Pancreas (tissue), 10 donors: ENCODE measurements around the gene CNTFR. TPM values are rescaled to one million over a fixed set of nuclear protein-coding genes. Genes with fewer than 3 reads are reported as not detected.

ENCODE experiments used
- ATAC-seq, 4 donors: fragments of 200-7000 bp; cut with Tn5 transposase; one replicate each; pipeline versions ENCODE4 v1.8.0 to v1.9.1; 2020; ENCODE audit warnings: mild to moderate bottlenecking in 4 of 4, moderate library complexity in 4 of 4
- DNase-seq, 6 donors: peaks; one replicate each; pipeline ENCODE4 v3.0.0-alpha.2; 2020
- FAIRE-seq: peaks from 2 replicates; lab custom pipeline; 2012; peaks lifted over from hg19 to GRCh38; lab: Jason Lieb, UNC
- H3K27ac ChIP-seq, 4 donors: fragments of 200-600 bp; sonication (generic); 1 replicate in 3 of 4; 2 replicates in 1 of 4; pipeline versions ENCODE4 v1.5.0 to v1.8.0; 2020
- H3K27me3 ChIP-seq, 4 donors: fragments of 200-600 bp; one replicate each; pipeline ENCODE4 v1.8.0; 2021
- H3K36me3 ChIP-seq, 3 donors: fragments of 200-600 bp; sonication (generic) in 1 of 3; one replicate each; pipeline versions ENCODE4 v1.5.0 to v1.8.0; 2020 to 2021
- H3K4me1 ChIP-seq, 3 donors: fragments of 200-600 bp; one replicate each; pipeline ENCODE4 v1.8.0; 2021
- H3K4me3 ChIP-seq, 4 donors: fragments of 200-600 bp; sonication (generic) in 2 of 4; one replicate each; pipeline versions ENCODE4 v1.5.0 to v1.8.0; 2020 to 2021
- H3K9me3 ChIP-seq, 4 donors: fragments of 200-600 bp; one replicate each; pipeline ENCODE4 v1.8.0; 2021
- WGBS, 2 donors: extraction: QIAGEN DNeasy Blood & Tissue Kit; methylation state at CpG; one replicate each; pipeline ENCODE4 v1.1.7; 2013; 5-methylcytosine and 5-hydroxymethylcytosine counted together
- intact Hi-C, 3 donors: fragments of 100-400 bp; cut with DNase I; formaldehyde crosslinking; loops; one replicate each; pipeline versions ENCODE4 v1.11.1 to v1.14.2; 2022
- polyA plus RNA-seq, 2 donors: library from polyadenylated mRNA; stranded (reverse); fragments of 200-250 nt; gene quantifications; one replicate each; pipeline ENCODE4 v1.2.3, GENCODE V29; 2013
- total RNA-seq, 6 donors: library from RNA; stranded (reverse); fragmentation: NEBNext Ultra II Directional in 4 of 6; extraction: Animal tissue kit (Norgen Biotek cat#: 25700) in 4 of 6; gene quantifications; one replicate each; pipeline versions ENCODE4 v1.2.1 to v1.2.4, GENCODE V29; 2021 to 2023
- TF ChIP-seq, protein P1 (sequence below), 4 donors: fragments of 200-600 bp; sonication (generic) in 3 of 4; IDR thresholded peaks; one replicate each; pipeline versions ENCODE4 v1.5.0 to v1.8.0; 2021; ENCODE audit warnings: antibody characterized with exemption in 4 of 4
- donor health status: healthy with polysubstance abuse.
- donor health status: DM: no; HTN: no; CAD: no; lungs with moderate emphysema.
- donor health status: DM: no; HTN: no; CAD: no.
- donor health status: control.
- donor health status: control.
- donor health status: Bipolar disorder and iron deficiency.
- donor health status: DM: yes; HTN: yes; CAD: no.
- donor health status: DM: no; HTN: no; CAD: no.
- donor health status: DM: no; HTN: no; CAD: no.
- donor health status: DM: yes; HTN: yes; CAD: no.

Gene CNTFR
- total and polyA plus RNA-seq, 8 donors = 0.12 to 2.6 (median 0.87) TPM; not detected in 1

DNA sequence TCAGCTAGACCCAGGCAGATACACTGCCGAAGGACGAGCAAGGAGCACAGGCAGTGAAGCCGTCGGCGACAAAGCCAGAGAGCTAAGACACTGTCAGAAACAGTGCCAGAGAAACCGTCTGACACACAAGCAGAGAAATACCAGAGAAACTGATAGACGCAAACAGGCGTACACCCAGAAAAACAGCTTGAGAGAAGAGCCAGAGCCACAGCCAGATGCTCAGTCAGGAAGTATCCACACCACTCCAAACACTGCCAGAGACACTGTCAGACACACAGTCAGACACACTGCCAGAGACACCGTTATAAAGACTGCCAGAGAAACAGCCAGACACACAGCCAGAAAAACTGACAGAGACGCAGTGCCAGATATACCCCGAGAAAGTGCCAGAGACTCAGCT is 19.1 kb downstream of the CNTFR start:
- Histone ChIP-seq H3K27me3 (no peaks in the 10 kb centered on the region), H3K4me1 (no peaks in the 10 kb centered on the region), H3K36me3 (no peaks in the 10 kb centered on the region), H3K9me3 (no peaks in the 10 kb centered on the region), H3K4me3 (no peak overlapping the region), H3K27ac (no peak overlapping the region)
- intact Hi-C loops = no loop called here
- TF ChIP-seq, protein P1, sequence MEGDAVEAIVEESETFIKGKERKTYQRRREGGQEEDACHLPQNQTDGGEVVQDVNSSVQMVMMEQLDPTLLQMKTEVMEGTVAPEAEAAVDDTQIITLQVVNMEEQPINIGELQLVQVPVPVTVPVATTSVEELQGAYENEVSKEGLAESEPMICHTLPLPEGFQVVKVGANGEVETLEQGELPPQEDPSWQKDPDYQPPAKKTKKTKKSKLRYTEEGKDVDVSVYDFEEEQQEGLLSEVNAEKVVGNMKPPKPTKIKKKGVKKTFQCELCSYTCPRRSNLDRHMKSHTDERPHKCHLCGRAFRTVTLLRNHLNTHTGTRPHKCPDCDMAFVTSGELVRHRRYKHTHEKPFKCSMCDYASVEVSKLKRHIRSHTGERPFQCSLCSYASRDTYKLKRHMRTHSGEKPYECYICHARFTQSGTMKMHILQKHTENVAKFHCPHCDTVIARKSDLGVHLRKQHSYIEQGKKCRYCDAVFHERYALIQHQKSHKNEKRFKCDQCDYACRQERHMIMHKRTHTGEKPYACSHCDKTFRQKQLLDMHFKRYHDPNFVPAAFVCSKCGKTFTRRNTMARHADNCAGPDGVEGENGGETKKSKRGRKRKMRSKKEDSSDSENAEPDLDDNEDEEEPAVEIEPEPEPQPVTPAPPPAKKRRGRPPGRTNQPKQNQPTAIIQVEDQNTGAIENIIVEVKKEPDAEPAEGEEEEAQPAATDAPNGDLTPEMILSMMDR (IDR thresholded peaks at IDR 0.05) = no peak
- DNase-seq (no peak), ATAC-seq (no peak), FAIRE-seq (no peak)
- 67 to 79% methylated on average over 11 of the region's 11 CpGs for WGBS, 2 donors

DNA sequence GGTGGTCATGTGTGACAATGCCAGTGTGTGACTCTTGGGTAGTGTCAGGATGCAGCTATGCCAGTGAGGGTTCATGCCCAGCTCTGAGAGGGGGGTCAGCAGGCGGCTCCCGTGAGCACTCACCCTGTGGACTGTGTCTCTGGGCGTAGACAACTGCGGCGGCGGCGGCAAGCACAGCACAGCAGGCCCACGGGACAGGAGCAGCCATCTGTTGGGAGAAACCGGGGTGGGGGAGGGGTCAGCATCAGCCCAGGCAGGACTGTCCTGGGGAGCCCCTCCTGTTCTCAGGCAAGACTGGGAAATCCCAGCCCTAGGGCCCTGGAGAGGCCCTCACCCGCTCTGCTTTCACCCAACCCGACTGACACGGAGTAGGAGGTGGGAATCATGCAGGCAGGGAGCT is 20.8 kb downstream of the CNTFR start:
- Histone ChIP-seq H3K4me1 (no peaks in the 10 kb centered on the region), H3K36me3 (no peaks in the 10 kb centered on the region), H3K27me3 (no peaks in the 10 kb centered on the region), H3K9me3 (no peaks in the 10 kb centered on the region), H3K4me3 (no peak overlapping the region), H3K27ac (no peak overlapping the region)
- WGBS, 2 donors = 66 to 68% methylated on average over 12 of the region's 12 CpGs
- intact Hi-C loops = no loop called here
- DNase-seq = peak in 1 of 6 donors; percentile 36
- TF ChIP-seq, protein P1 (IDR thresholded peaks at IDR 0.05) = no peak
- no peak for FAIRE-seq
- ATAC-seq = no peak

DNA sequence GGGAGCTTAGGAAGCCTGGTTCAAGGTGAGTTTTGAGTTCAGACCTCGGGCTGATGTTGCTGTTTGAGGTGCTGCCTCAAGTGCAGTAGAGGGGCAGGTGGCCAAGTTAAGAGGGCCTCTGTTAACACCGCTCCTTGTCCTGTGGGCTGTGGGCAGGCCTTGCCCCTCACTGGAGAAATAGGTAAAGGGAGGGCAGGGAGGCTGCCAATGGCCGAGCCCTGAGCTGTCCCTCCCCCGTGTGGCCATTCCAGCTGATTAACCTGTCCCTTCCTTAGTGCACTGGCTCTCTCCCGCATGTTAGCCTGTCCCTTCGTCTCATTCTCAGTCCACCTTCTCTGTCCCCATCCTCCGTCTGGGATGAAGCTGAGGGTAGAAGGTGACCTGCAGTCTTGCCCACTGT is 21.4 kb downstream of the CNTFR start:
- ATAC-seq = no peak
- H3K27me3 ChIP-seq = no peaks in the 10 kb centered on the region
- no peaks in the 10 kb centered on the region for H3K36me3 ChIP-seq
- no peak for DNase-seq
- WGBS, 2 donors = 56 to 65% methylated on average over 7 of the region's 7 CpGs
- no peaks in the 10 kb centered on the region for H3K9me3 ChIP-seq
- no peak overlapping the region for H3K4me3 ChIP-seq
- intact Hi-C loops = no loop called here
- FAIRE-seq = no peak
- H3K27ac ChIP-seq = no peak overlapping the region
- TF ChIP-seq, protein P1 (IDR thresholded peaks at IDR 0.05) = no peak
- no peaks in the 10 kb centered on the region for H3K4me1 ChIP-seq

DNA sequence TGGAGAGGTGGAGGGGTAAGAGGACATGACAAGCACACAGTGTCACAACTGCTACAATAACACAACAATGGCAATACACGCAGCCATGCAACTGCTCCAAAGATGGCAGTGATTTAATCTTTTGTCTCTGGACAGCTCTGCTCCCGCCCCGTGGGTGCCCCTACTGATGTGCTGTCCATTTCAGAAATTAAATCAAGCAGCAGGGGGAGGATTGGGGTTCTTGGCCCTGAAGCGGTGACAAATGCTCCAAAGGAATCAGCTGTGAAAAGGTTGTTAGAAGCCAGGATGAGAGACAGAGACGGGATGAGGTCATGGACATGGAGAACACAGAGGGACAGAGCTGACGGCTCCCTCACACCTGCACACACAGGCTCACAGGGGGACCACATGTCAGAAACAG is 22.6 kb downstream of the CNTFR start:
- 69 to 74% methylated on average over 6 of the region's 6 CpGs for WGBS, 2 donors
- H3K27me3 ChIP-seq = no peaks in the 10 kb centered on the region
- H3K27ac ChIP-seq = no peak overlapping the region
- FAIRE-seq (no peak), ATAC-seq (no peak), DNase-seq (peak in 1 of 6 donors; percentile 18)
- H3K9me3 ChIP-seq = no peaks in the 10 kb centered on the region
- no peaks in the 10 kb centered on the region for H3K36me3 ChIP-seq
- TF ChIP-seq, protein P1 (IDR thresholded peaks at IDR 0.05) = no peak
- intact Hi-C loops = no loop called here
- H3K4me3 ChIP-seq = no peak overlapping the region
- no peaks in the 10 kb centered on the region for H3K4me1 ChIP-seq

DNA sequence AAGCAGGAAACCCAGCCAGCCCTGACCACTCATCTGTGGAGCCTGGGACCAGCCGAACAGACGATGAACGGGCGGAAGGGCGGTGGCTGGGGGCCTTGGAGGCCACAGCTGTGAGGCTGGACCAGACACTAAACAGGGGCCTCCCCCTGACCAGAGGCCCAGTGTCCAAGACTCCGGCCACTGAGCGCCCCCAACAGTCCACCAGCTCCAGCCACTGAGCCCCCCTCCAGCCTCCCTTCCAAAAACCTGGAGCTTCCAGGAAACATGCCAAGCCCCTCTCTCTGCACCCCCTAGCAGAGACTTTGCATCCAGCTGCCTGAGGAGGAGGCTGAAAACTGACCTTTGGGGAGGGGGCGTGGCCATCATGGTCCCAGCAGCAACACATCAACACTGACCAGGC is 23.2 kb downstream of the CNTFR start:
- DNase-seq (peak in 1 of 6 donors; percentile 29), ATAC-seq (no peak), FAIRE-seq (no peak)
- Histone ChIP-seq H3K4me3 (no peak overlapping the region), H3K27me3 (no peaks in the 10 kb centered on the region), H3K4me1 (no peaks in the 10 kb centered on the region), H3K36me3 (no peaks in the 10 kb centered on the region), H3K9me3 (no peaks in the 10 kb centered on the region), H3K27ac (no peak overlapping the region)
- intact Hi-C loops = no loop called here
- TF ChIP-seq, protein P1 (IDR thresholded peaks at IDR 0.05) = no peak
- 58 to 61% methylated on average over 8 of the region's 8 CpGs for WGBS, 2 donors
